ENCODE measurements around the gene USP36.

DNA sequence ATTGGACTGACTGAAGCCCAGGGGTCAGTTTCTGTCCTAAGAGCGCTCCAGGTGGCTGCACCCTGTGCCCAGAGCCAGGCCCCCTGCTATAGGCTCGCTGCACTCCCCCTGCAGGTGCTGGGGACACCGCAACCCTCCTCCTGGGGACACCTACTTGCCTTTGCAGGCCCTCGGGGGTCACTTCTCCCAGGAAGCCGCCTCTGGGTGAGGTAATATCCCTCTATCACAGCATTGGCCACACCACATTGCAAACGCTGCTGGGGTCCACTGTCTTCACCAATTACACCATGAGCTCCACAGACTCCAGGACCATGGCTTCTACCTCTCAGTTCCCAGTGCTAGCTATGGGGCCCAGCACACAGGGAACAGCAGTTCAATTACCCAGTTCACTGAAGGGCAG, 14.9 kb downstream of the USP36 start:
- TF ChIP-seq POLR2A (IDR thresholded peaks at IDR 0.05) = no peak
- TF ChIP-seq, protein P1, sequence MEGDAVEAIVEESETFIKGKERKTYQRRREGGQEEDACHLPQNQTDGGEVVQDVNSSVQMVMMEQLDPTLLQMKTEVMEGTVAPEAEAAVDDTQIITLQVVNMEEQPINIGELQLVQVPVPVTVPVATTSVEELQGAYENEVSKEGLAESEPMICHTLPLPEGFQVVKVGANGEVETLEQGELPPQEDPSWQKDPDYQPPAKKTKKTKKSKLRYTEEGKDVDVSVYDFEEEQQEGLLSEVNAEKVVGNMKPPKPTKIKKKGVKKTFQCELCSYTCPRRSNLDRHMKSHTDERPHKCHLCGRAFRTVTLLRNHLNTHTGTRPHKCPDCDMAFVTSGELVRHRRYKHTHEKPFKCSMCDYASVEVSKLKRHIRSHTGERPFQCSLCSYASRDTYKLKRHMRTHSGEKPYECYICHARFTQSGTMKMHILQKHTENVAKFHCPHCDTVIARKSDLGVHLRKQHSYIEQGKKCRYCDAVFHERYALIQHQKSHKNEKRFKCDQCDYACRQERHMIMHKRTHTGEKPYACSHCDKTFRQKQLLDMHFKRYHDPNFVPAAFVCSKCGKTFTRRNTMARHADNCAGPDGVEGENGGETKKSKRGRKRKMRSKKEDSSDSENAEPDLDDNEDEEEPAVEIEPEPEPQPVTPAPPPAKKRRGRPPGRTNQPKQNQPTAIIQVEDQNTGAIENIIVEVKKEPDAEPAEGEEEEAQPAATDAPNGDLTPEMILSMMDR (IDR thresholded peaks at IDR 0.05) = no peak
